HCT116 (cell line): ENCODE results near the gene CDH13. TPM values are rescaled to one million over a fixed set of nuclear protein-coding genes. Genes with fewer than 3 reads are reported as not detected.

Experiments
- ATAC-seq: fragments of 200-7000 bp; cut with Tn5 transposase; 2 replicates; pipeline ENCODE4 v1.9.1; 2020; ENCODE audit warnings: mild to moderate bottlenecking, moderate library complexity
- BruUV-seq: library from RNA; stranded (reverse); fragments of 400-500 nt; replicated peaks from 2 replicates; lab custom pipeline; 2021; lab: Mats Ljungman, UMichigan
- CTCF ChIA-PET: fragments of 300-600 bp; sonication (Branson Sonifier 250); formaldehyde crosslinking; loops from one replicate; lab custom pipeline; 2021; ENCODE audit warnings: antibody characterized with exemption; lab: Charles Lee
- POLR2A ChIA-PET: fragments of 300-600, 350-600 bp; sonication (Branson Sonifier 250); formaldehyde crosslinking; loops from one replicate; lab custom pipeline; 2021; ENCODE audit warnings: antibody characterized with exemption; lab: Charles Lee
- RAD21 ChIA-PET, 2 experiments: fragments of 300-600 bp; sonication (Branson Sonifier 250); formaldehyde crosslinking; loops; one replicate each; lab custom pipeline; 2023; ENCODE audit warnings: low total read pairs in 2 of 2; ENCODE audit not compliant: uncharacterized antibody in 2 of 2, unreplicated experiment in 2 of 2, low non-redundant PET in 1 of 2; lab: Charles Lee
- DNase-seq: peaks from one replicate; pipeline ENCODE4 v3.0.0-alpha.2; 2010; ENCODE audit warnings: low read depth, low spot score
- H2AFZ ChIP-seq: fragments of 200-600 bp; shearing (Covaris generic), sonication (generic); 2 replicates; pipeline ENCODE4 v1.6.1; 2017; ENCODE audit warnings: low read depth, mixed run types, mixed read lengths, antibody characterized with exemption, low read length; ENCODE audit not compliant: poor library complexity, severe bottlenecking
- H3K27ac ChIP-seq: 2 replicates; pipeline ENCODE4 v1.5.1; 2012; ENCODE audit warnings: low read depth, low read length
- H3K27me3 ChIP-seq: fragments of 200-600 bp; sonication (generic); 2 replicates; pipeline ENCODE4 v1.6.1; 2016; ENCODE audit warnings: mixed run types, low read length, mixed read lengths; ENCODE audit not compliant: insufficient read depth
- H3K36me3 ChIP-seq, 2 experiments: fragments of 200-500 bp in 1 of 2; fragments of 200-600 bp in 1 of 2; sonication (Bioruptor generic) in 1 of 2; sonication (generic) in 1 of 2; 2 replicates each; pipeline versions ENCODE4 v1.5.1 to v1.6.1; 2014 to 2016; ENCODE audit warnings: low read length in 2 of 2, inconsistent platforms in 1 of 2, mixed read lengths in 1 of 2, mixed run types in 1 of 2; ENCODE audit not compliant: insufficient read depth in 2 of 2, control insufficient read depth in 1 of 2
- H3K4me1 ChIP-seq, 2 experiments: fragments of 200-600 bp in 1 of 2; sonication (generic) in 1 of 2; 2 replicates each; pipeline versions ENCODE4 v1.5.1 to v1.6.1; 2012 to 2017; ENCODE audit warnings: low read length in 2 of 2, inconsistent platforms in 1 of 2, mild to moderate bottlenecking in 1 of 2, mixed read lengths in 1 of 2, mixed run types in 1 of 2, moderate library complexity in 1 of 2; ENCODE audit not compliant: insufficient read depth in 2 of 2, control insufficient read depth in 1 of 2
- H3K4me2 ChIP-seq: fragments of 200-600 bp; sonication (generic); 2 replicates; pipeline ENCODE4 v1.6.1; 2017; ENCODE audit warnings: mixed run types, low read length, mixed read lengths
- H3K4me3 ChIP-seq, 2 experiments: fragments of 200-600 bp in 1 of 2; sonication (generic) in 1 of 2; replicated peaks in 1 of 2; 2 replicates each; pipeline ENCODE4 v1.5.1; 2011 to 2016; ENCODE audit warnings: low read length in 2 of 2, control low read depth in 1 of 2, low read depth in 1 of 2, mild to moderate bottlenecking in 1 of 2, mixed read lengths in 1 of 2, mixed run types in 1 of 2
- H3K79me2 ChIP-seq: fragments of 200-600 bp; sonication (generic); 2 replicates; pipeline ENCODE4 v1.6.1; 2017; ENCODE audit warnings: mild to moderate bottlenecking, mixed run types, low read length, moderate library complexity, mixed read lengths; ENCODE audit not compliant: insufficient read depth
- H3K9ac ChIP-seq: fragments of 200-600 bp; sonication (generic); 2 replicates; pipeline ENCODE4 v1.6.1; 2016; ENCODE audit warnings: low read length, mixed read lengths
- H3K9me2 ChIP-seq: fragments of 200-600 bp; sonication (generic), shearing (Covaris generic); 2 replicates; pipeline ENCODE4 v1.6.1; 2017; ENCODE audit warnings: mixed run types, mild to moderate bottlenecking, moderate library complexity; ENCODE audit not compliant: insufficient read depth
- H3K9me3 ChIP-seq, 2 experiments: fragments of 200-500 bp in 1 of 2; fragments of 200-600 bp in 1 of 2; sonication (Bioruptor generic) in 1 of 2; sonication (generic) in 1 of 2; 2 replicates each; pipeline ENCODE4 v1.6.1; 2014 to 2017; ENCODE audit warnings: low read length in 2 of 2, mixed read lengths in 2 of 2, inconsistent platforms in 1 of 2, low read depth in 1 of 2, mild to moderate bottlenecking in 1 of 2, mixed run types in 1 of 2, moderate library complexity in 1 of 2; ENCODE audit not compliant: control insufficient read depth in 1 of 2, insufficient read depth in 1 of 2
- H4K20me1 ChIP-seq: fragments of 200-600 bp; sonication (generic), shearing (Covaris generic); 2 replicates; pipeline ENCODE4 v1.6.1; 2017; ENCODE audit warnings: mixed run types, mild to moderate bottlenecking, moderate library complexity; ENCODE audit not compliant: insufficient read depth
- CBX3 ChIP-seq: IDR thresholded peaks from 2 replicates; pipeline ENCODE4 v1.6.1; 2012; ENCODE audit warnings: low read depth
- CEBPB ChIP-seq: IDR thresholded peaks from 2 replicates; pipeline ENCODE4 v1.6.1; 2012; ENCODE audit warnings: low read depth
- CTCF ChIP-seq, 3 experiments: fragments of 200-600 bp in 1 of 3; sonication (generic) in 1 of 3; IDR thresholded peaks in 2 of 3; conservative IDR thresholded peaks in 1 of 3; 2 replicates each; pipeline ENCODE4 v1.5.1; 2012 to 2017; ENCODE audit warnings: low read depth in 2 of 3, low read length in 2 of 3, antibody characterized with exemption in 1 of 3, borderline replicate concordance in 1 of 3, control low read depth in 1 of 3, mild to moderate bottlenecking in 1 of 3, mixed read lengths in 1 of 3, mixed run types in 1 of 3, moderate library complexity in 1 of 3; ENCODE audit not compliant: insufficient read depth in 1 of 3
- ELF1 ChIP-seq: IDR thresholded peaks from 2 replicates; pipeline ENCODE4 v1.6.1; 2012; ENCODE audit warnings: low read depth, borderline replicate concordance
- EZH2phosphoT487 ChIP-seq: fragments of 200-600 bp; IDR thresholded peaks from 2 replicates; pipeline ENCODE4 v1.6.1; 2018; ENCODE audit warnings: antibody characterized with exemption, borderline replicate concordance
- FOSL1 ChIP-seq: IDR thresholded peaks from 2 replicates; pipeline ENCODE4 v1.6.1; 2012; ENCODE audit warnings: low read depth
- JUND ChIP-seq: IDR thresholded peaks from 2 replicates; pipeline ENCODE4 v1.6.1; 2012
- POLR2AphosphoS5 ChIP-seq: IDR thresholded peaks from 2 replicates; pipeline ENCODE4 v1.6.1; 2011; ENCODE audit warnings: mild to moderate bottlenecking, low read depth, low read length, moderate library complexity
- RAD21 ChIP-seq: IDR thresholded peaks from 2 replicates; pipeline ENCODE4 v1.6.1; 2012; ENCODE audit warnings: low read depth, mild to moderate bottlenecking
- REST ChIP-seq: IDR thresholded peaks from 2 replicates; pipeline ENCODE4 v1.6.1; 2012; ENCODE audit warnings: low read depth
- SRF ChIP-seq: IDR thresholded peaks from 2 replicates; pipeline ENCODE4 v1.6.1; 2012; ENCODE audit warnings: low read depth
- TCF7L2 ChIP-seq: IDR thresholded peaks from 2 replicates; pipeline ENCODE4 v1.7.0; 2011; ENCODE audit warnings: borderline replicate concordance, inconsistent platforms; ENCODE audit not compliant: insufficient read depth, insufficient read length; ENCODE audit errors: extremely low read depth
- YY1 ChIP-seq: IDR thresholded peaks from 2 replicates; pipeline ENCODE4 v1.6.1; 2011; ENCODE audit warnings: low read length, low read depth, moderate library complexity, mild to moderate bottlenecking; ENCODE audit not compliant: insufficient replicate concordance; ENCODE audit errors: extremely low read depth
- ZNF274 ChIP-seq: fragments of 200-500 bp; sonication (Bioruptor generic); IDR thresholded peaks from 2 replicates; pipeline ENCODE4 v1.6.1; 2014; ENCODE audit warnings: mild to moderate bottlenecking, low read depth, low read length, inconsistent platforms
- intact Hi-C: fragments of 100-400 bp; cut with micrococcal nuclease; formaldehyde crosslinking; loops from 2 replicates; pipeline ENCODE4 v1.10.0; 2022
- total RNA-seq: library from RNA; stranded (reverse); gene quantifications from one replicate; pipeline ENCODE4 v1.2.1, GENCODE V29; 2021; ENCODE audit not compliant: unreplicated experiment
- TF ChIP-seq, protein P1 (sequence below): IDR thresholded peaks from 2 replicates; pipeline ENCODE4 v1.6.1; 2012
- TF ChIP-seq, protein P2 (sequence below): IDR thresholded peaks from 2 replicates; pipeline ENCODE4 v1.6.1; 2012

Gene CDH13
- total RNA-seq, 1 experiment from 2014 or later = not detected

- H3K4me3 ChIP-seq = no peak overlapping the region
- ChIA-PET CTCF (no interaction called here), RAD21 (no interaction called here), POLR2A (no interaction called here)
- no peak overlapping the region for H3K4me2 ChIP-seq
- no peaks in the 10 kb centered on the region for H3K79me2 ChIP-seq
- no peak for DNase-seq
- H3K9me2 ChIP-seq = no peaks in the 10 kb centered on the region
- peaks cover 33% of the 10 kb centered on the region for H3K27me3 ChIP-seq
- H3K27ac ChIP-seq = no peak overlapping the region
- no peaks in the 10 kb centered on the region for H4K20me1 ChIP-seq
- H3K4me1 ChIP-seq = no peaks in the 10 kb centered on the region
- no peak overlapping the region for H2AFZ ChIP-seq
- intact Hi-C loops = no loop called here
- BruUV-seq = no TSS peak
- TF ChIP-seq ELF1 (no peak), JUND (no peak), CBX3 (no peak), TCF7L2 (no peak), EZH2phosphoT487 (no peak), REST (no peak), SRF (no peak)
- no peak for ATAC-seq
- no peak overlapping the region for H3K9ac ChIP-seq
- H3K9me3 ChIP-seq = no peaks in the 10 kb centered on the region
- H3K36me3 ChIP-seq = no peaks in the 10 kb centered on the region
Observed at GRCh38 chr16:83774066-83774465, 1147.3 kb downstream of the CDH13 start.

DNA sequence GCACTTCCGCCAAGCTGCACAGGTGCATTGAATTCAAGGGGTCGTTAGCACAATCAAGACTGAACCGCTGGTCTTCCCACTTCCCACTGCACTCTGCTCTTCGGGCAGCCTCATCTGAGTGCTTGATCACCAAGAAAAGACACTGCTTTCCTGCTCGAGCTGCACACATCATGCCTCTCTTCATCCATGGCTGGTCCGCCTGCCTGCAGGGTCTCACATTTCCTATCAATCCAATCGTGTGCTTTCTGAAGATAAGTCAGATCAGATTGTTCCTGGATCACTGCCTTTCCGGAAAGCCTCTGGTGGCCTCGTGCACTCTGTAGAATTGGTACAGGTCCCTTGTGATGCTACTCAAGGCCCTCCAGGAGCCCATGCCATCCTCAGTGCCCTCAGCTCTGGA is 1150.2 kb downstream of the CDH13 start:
- Histone ChIP-seq H3K27me3 (peaks cover 48% of the 10 kb centered on the region), H4K20me1 (no peaks in the 10 kb centered on the region), H3K9me2 (no peaks in the 10 kb centered on the region), H3K36me3 (no peaks in the 10 kb centered on the region), H3K4me1 (no peaks in the 10 kb centered on the region), H3K79me2 (no peaks in the 10 kb centered on the region), H3K9ac (no peak overlapping the region), H3K9me3 (no peaks in the 10 kb centered on the region), H3K4me3 (no peak overlapping the region), H3K27ac (no peak overlapping the region), H2AFZ (no peak overlapping the region), H3K4me2 (no peak overlapping the region)
- ChIA-PET RAD21 (no interaction called here), CTCF (no interaction called here), POLR2A (no interaction called here)
- no peak for TF ChIP-seq RAD21
- no peak for TF ChIP-seq CEBPB
- no peak for TF ChIP-seq ZNF274
- TF ChIP-seq CBX3 = no peak
- TF ChIP-seq, protein P1, sequence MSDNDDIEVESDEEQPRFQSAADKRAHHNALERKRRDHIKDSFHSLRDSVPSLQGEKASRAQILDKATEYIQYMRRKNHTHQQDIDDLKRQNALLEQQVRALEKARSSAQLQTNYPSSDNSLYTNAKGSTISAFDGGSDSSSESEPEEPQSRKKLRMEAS = no peak
- TF ChIP-seq YY1 = no peak
- TF ChIP-seq, protein P2, sequence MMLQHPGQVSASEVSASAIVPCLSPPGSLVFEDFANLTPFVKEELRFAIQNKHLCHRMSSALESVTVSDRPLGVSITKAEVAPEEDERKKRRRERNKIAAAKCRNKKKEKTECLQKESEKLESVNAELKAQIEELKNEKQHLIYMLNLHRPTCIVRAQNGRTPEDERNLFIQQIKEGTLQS = no peak
- TF ChIP-seq JUND = no peak
- no peak for TF ChIP-seq POLR2AphosphoS5
- TF ChIP-seq CTCF (IDR thresholded peaks at IDR 0.05 in 2 of 3, conservative IDR thresholded peaks at IDR 0.05 in 1 of 3; ENCODE audit: borderline replicate concordance in 1 of 3, insufficient read depth in 1 of 3, low read depth in 2 of 3, low read length in 2 of 3) = no peak
- TF ChIP-seq FOSL1 = no peak
- TF ChIP-seq EZH2phosphoT487 = no peak
- intact Hi-C loops = no loop called here
- no TSS peak for BruUV-seq
- ATAC-seq = no peak
- no peak for DNase-seq
